ENCODE results near the gene TCF12. TPM values are rescaled to one million over a fixed set of nuclear protein-coding genes. Genes with fewer than 3 reads are reported as not detected.
"Not testable (repeated sequence)": the region's sequence is repeated elsewhere in the genome, so short reads cannot be mapped to it uniquely, and the experiment has no call there.

The TCF12 gene
- total RNA-seq, 2 donors from 2014 or later: 71.5 to 77.0 TPM

- H3K9me3 ChIP-seq (ENCODE audit: control insufficient read depth, low read length, poor library complexity, severe bottlenecking): no peaks in the 10 kb centered on the region
- no peak overlapping the region for H3K4me3 Mint-ChIP-seq
- ATAC-seq (no peak), DNase-seq (no peak)
- H3K27me3 Mint-ChIP-seq: no peaks in the 10 kb centered on the region
- H3K36me3 Mint-ChIP-seq (ENCODE audit: low read depth): peaks cover 3% of the 10 kb centered on the region
- H3K27ac Mint-ChIP-seq: no peak overlapping the region
- H3K4me1 Mint-ChIP-seq: peaks cover 8% of the 10 kb centered on the region
These were observed 176.1 kb downstream of the TCF12 start for GRCh38 chr15:57094321-57095257.

DNA sequence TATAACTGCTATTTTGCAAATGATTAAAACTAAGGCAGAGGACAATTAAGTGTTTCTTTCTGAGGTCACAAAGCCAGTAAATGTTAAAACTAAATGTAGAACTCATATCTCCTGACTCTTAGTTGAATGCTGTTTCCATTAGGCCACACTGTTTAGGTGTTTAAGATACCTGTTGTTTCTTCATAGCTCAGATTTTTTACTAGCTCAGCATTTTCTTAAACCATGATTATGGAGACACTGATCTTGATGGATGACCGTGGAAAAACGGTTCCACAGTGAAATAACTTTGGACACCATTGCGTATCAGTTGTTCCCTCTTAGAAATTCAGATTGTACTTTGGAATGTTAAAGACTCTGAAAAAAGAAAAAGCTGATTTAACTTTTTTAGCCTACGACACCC lies 177.5 kb downstream of the TCF12 start:
- peak overlapping the region; percentile 11 for H3K27ac Mint-ChIP-seq
- H3K4me3 Mint-ChIP-seq: no peak overlapping the region
- ATAC-seq: no peak
- DNase-seq: no peak
- peaks cover 11% of the 10 kb centered on the region for H3K4me1 Mint-ChIP-seq
- H3K27me3 Mint-ChIP-seq: no peaks in the 10 kb centered on the region
- no peaks in the 10 kb centered on the region for H3K9me3 ChIP-seq (ENCODE audit: control insufficient read depth, low read length, poor library complexity, severe bottlenecking)
- H3K36me3 Mint-ChIP-seq (ENCODE audit: low read depth): peaks cover 3% of the 10 kb centered on the region

- Mint-ChIP-seq H3K4me3 (no peak overlapping the region), H3K27me3 (no peaks in the 10 kb centered on the region), H3K36me3 (ENCODE audit: low read depth) (peaks cover 3% of the 10 kb centered on the region), H3K4me1 (peaks cover 7% of the 10 kb centered on the region), H3K27ac (no peak overlapping the region)
- no peak for ATAC-seq
- no peak for DNase-seq
- no peaks in the 10 kb centered on the region for H3K9me3 ChIP-seq (ENCODE audit: control insufficient read depth, low read length, poor library complexity, severe bottlenecking)
These were observed 178.8 kb downstream of the TCF12 start for GRCh38 chr15:57097246-57097645.

DNA sequence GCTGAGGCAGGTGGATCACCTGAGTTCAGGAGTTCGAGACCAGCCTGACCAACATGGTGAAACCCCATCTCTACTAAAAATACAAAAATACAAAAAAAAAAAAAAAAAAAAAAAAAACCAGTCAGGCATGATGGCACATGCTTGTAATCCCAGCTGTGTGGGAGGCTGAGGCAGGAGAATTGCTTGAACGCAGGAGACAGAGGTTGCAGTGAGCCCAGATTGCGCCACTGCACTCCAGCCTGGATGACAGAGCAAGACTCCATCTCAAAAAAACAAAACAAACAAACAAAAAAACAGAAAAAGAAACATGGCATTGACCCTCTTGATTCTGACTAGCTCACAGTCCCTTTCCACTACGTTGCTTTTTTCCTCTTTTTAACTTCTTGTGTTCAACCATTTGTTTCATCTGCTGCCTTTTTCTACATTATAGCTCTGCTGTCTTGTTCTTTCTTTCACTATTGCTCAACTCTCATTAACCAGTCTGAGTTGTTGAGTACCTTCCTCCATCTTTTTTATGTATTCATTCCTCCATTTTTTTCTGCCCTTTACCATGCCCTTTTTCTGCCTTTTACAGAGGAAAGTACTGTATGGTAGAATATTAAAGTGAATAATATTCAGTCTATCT lies 179.6 kb downstream of the TCF12 start:
- not testable (repeated sequence) for H3K36me3 Mint-ChIP-seq (ENCODE audit: low read depth); H3K27ac Mint-ChIP-seq; DNase-seq

DNA sequence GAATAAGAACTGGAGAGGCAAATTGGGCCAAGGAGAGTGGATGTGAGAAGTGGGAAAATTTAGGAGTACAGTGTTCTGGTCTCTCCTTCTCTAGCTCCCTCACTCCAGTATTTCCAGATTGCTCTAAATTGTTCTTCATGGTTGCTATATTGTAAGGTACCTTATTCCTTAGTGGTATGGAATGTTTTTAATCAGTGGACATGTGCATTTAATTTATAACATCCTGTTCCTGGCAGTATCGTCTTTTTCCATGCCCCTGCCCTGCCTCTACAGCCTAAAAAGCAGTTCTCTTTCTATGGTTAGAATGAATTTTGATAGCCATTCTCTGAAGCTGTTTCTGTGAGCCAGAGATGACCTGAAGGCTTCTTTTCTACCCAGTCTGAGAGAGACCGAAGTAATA lies 180.5 kb downstream of the TCF12 start:
- ATAC-seq (no peak), DNase-seq (no peak)
- Mint-ChIP-seq H3K4me3 (no peak overlapping the region), H3K27me3 (no peaks in the 10 kb centered on the region), H3K4me1 (peaks cover 7% of the 10 kb centered on the region), H3K27ac (no peak overlapping the region), H3K36me3 (ENCODE audit: low read depth) (peaks cover 3% of the 10 kb centered on the region)
- no peaks in the 10 kb centered on the region for H3K9me3 ChIP-seq (ENCODE audit: control insufficient read depth, low read length, poor library complexity, severe bottlenecking)

More for the DNA sequence above, 179.6 kb downstream of the TCF12 start:
- H3K9me3 ChIP-seq (ENCODE audit: control insufficient read depth, low read length, poor library complexity, severe bottlenecking); ATAC-seq; H3K27me3 Mint-ChIP-seq; H3K4me3 Mint-ChIP-seq; H3K4me1 Mint-ChIP-seq: not testable (repeated sequence)

DNA sequence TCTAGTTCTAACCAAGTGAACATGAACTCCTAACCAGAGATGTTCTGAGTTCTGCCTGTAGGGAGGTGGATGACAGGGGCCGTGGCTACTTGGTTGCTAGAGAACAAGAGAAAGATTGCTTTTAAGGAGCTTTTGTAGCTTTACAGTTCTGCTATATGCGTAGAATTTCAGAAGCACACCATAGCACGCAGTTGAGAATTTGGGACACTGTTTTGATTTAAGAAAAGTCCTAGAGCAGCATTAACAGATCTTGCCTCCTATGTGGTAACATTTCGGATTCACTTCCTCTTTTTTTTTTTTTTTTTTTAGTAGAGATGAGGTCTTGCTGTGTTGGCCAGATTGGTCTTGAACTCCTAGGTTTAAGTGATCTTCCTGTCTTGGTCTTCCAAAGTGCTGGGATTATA lies 181.7 kb downstream of the TCF12 start:
- no peaks in the 10 kb centered on the region for H3K9me3 ChIP-seq (ENCODE audit: control insufficient read depth, low read length, poor library complexity, severe bottlenecking)
- peaks cover 2% of the 10 kb centered on the region for H3K36me3 Mint-ChIP-seq (ENCODE audit: low read depth)
- ATAC-seq (no peak), DNase-seq (no peak)
- H3K4me3 Mint-ChIP-seq: no peak overlapping the region
- no peaks in the 10 kb centered on the region for H3K27me3 Mint-ChIP-seq
- H3K4me1 Mint-ChIP-seq: peaks cover 5% of the 10 kb centered on the region
- no peak overlapping the region for H3K27ac Mint-ChIP-seq

GRCh38 chr15:57102858-57103257 lies 184.4 kb downstream of the TCF12 start:
- Mint-ChIP-seq H3K4me1 (peaks cover 6% of the 10 kb centered on the region), H3K36me3 (ENCODE audit: low read depth) (peaks cover 4% of the 10 kb centered on the region), H3K27ac (no peak overlapping the region), H3K27me3 (no peaks in the 10 kb centered on the region), H3K4me3 (no peak overlapping the region)
- DNase-seq: no peak
- no peaks in the 10 kb centered on the region for H3K9me3 ChIP-seq (ENCODE audit: control insufficient read depth, low read length, poor library complexity, severe bottlenecking)
- no peak for ATAC-seq

GRCh38 chr15:57108296-57108695 lies 189.9 kb downstream of the TCF12 start:
- Mint-ChIP-seq H3K4me3 (no peak overlapping the region), H3K36me3 (ENCODE audit: low read depth) (peaks cover 2% of the 10 kb centered on the region), H3K27ac (no peak overlapping the region), H3K4me1 (peaks cover 19% of the 10 kb centered on the region), H3K27me3 (no peaks in the 10 kb centered on the region)
- no peaks in the 10 kb centered on the region for H3K9me3 ChIP-seq (ENCODE audit: control insufficient read depth, low read length, poor library complexity, severe bottlenecking)
- ATAC-seq: no peak
- no peak for DNase-seq

DNA sequence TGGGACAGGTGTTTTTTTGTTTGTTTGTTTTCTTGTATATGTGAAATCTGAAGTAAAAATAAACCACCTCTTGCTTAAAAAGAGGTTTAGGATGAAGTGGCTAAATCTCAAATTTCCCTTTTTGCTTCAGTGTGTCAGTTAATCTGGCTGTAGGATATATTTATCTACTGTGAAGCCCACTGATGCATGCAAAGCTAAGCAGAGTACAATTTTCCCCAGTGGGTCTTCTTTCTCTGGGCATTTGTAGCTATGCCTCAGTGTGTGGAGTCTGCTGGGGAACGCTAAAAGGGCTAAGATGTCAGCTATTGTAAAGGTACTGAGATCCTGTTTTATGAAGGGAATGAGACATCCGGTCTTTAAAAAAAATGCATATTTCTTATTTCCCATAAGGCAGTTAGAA lies 190.6 kb downstream of the TCF12 start:
- H3K36me3 Mint-ChIP-seq (ENCODE audit: low read depth): peaks cover 2% of the 10 kb centered on the region
- no peaks in the 10 kb centered on the region for H3K9me3 ChIP-seq (ENCODE audit: control insufficient read depth, low read length, poor library complexity, severe bottlenecking)
- H3K4me1 Mint-ChIP-seq: peaks cover 21% of the 10 kb centered on the region
- no peaks in the 10 kb centered on the region for H3K27me3 Mint-ChIP-seq
- H3K4me3 Mint-ChIP-seq: no peak overlapping the region
- DNase-seq (no peak), ATAC-seq (no peak)
- no peak overlapping the region for H3K27ac Mint-ChIP-seq

DNA sequence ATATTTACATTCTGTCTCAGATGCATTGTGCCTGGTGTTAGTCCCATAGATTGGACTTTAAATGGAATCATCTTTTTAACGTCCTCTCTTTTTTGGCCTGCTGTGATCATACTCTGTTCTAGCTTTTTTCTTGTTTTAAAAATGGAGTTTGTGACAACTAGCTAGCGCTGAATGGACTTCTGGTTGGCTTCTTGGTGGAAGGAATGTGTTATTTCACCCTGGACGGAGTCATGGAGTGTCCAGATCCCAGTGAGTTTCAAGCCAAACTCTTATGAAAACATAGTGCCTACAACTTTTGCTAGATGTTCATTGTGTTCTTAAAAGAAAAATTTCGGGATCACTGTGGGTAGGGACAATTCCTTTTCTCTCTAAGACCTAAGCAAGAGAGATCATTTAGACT lies 192.6 kb downstream of the TCF12 start:
- H3K27ac Mint-ChIP-seq: no peak overlapping the region

GRCh38 chr15:57112178-57112577 lies 193.7 kb downstream of the TCF12 start:
- H3K27ac Mint-ChIP-seq: no peak overlapping the region
- no peaks in the 10 kb centered on the region for H3K36me3 Mint-ChIP-seq (ENCODE audit: low read depth)
- H3K9me3 ChIP-seq (ENCODE audit: control insufficient read depth, low read length, poor library complexity, severe bottlenecking): no peaks in the 10 kb centered on the region
- no peak for DNase-seq
- ATAC-seq: no peak
- no peak overlapping the region for H3K4me3 Mint-ChIP-seq
- peaks cover 21% of the 10 kb centered on the region for H3K4me1 Mint-ChIP-seq
- no peaks in the 10 kb centered on the region for H3K27me3 Mint-ChIP-seq

More for the DNA sequence above, 192.6 kb downstream of the TCF12 start:
- no peak for DNase-seq
- Mint-ChIP-seq H3K4me3 (no peak overlapping the region), H3K4me1 (peaks cover 24% of the 10 kb centered on the region), H3K36me3 (ENCODE audit: low read depth) (peaks cover 1% of the 10 kb centered on the region), H3K27me3 (no peaks in the 10 kb centered on the region)
- no peak for ATAC-seq
- no peaks in the 10 kb centered on the region for H3K9me3 ChIP-seq (ENCODE audit: control insufficient read depth, low read length, poor library complexity, severe bottlenecking)

GRCh38 chr15:57114070-57114469 lies 195.6 kb downstream of the TCF12 start:
- Mint-ChIP-seq H3K4me3 (no peak overlapping the region), H3K27me3 (no peaks in the 10 kb centered on the region), H3K27ac (no peak overlapping the region), H3K4me1 (peaks cover 19% of the 10 kb centered on the region), H3K36me3 (ENCODE audit: low read depth) (no peaks in the 10 kb centered on the region)
- DNase-seq: no peak
- H3K9me3 ChIP-seq (ENCODE audit: control insufficient read depth, low read length, poor library complexity, severe bottlenecking): no peaks in the 10 kb centered on the region
- no peak for ATAC-seq

GRCh38 chr15:57118013-57118799 lies 199.8 kb downstream of the TCF12 start:
- Mint-ChIP-seq H3K4me1 (peaks cover 21% of the 10 kb centered on the region), H3K36me3 (ENCODE audit: low read depth) (peaks cover 3% of the 10 kb centered on the region), H3K27ac (peak overlapping the region; percentile 39), H3K4me3 (no peak overlapping the region), H3K27me3 (no peaks in the 10 kb centered on the region)
- ATAC-seq (no peak), DNase-seq (no peak)
- H3K9me3 ChIP-seq (ENCODE audit: control insufficient read depth, low read length, poor library complexity, severe bottlenecking): no peaks in the 10 kb centered on the region
